Upper lobe of right lung (tissue), 1 donor: ENCODE measurements around the gene BPTF. TPM values are rescaled to one million over a fixed set of nuclear protein-coding genes. Genes with fewer than 3 reads are reported as not detected.
"Not testable (repeated sequence)": the region's sequence is repeated elsewhere in the genome, so short reads cannot be mapped to it uniquely, and the experiment has no call there.

Source experiments
- ATAC-seq: fragments of 200-7000 bp; cut with Tn5 transposase; one replicate; pipeline ENCODE4 v1.9.1; 2020; ENCODE audit warnings: mild to moderate bottlenecking, moderate library complexity
- DNase-seq: peaks from one replicate; pipeline ENCODE4 v3.0.0-alpha.2; 2020
- H3K27ac ChIP-seq: fragments of 200-600 bp; one replicate; pipeline ENCODE4 v1.8.0; 2022
- H3K27me3 ChIP-seq: fragments of 200-600 bp; one replicate; pipeline ENCODE4 v1.8.0; 2022; ENCODE audit warnings: mild to moderate bottlenecking
- H3K36me3 ChIP-seq: fragments of 200-600 bp; one replicate; pipeline ENCODE4 v1.8.0; 2022
- H3K4me1 ChIP-seq: fragments of 200-600 bp; one replicate; pipeline ENCODE4 v1.8.0; 2022
- H3K4me3 ChIP-seq: fragments of 200-600 bp; one replicate; pipeline ENCODE4 v1.8.0; 2022; ENCODE audit warnings: mild to moderate bottlenecking
- H3K9me3 ChIP-seq: fragments of 200-600 bp; one replicate; pipeline ENCODE4 v1.8.0; 2022
- intact Hi-C: fragments of 100-400 bp; cut with DNase I; formaldehyde crosslinking; loops from one replicate; pipeline ENCODE4 v1.11.0; 2022
- total RNA-seq: library from RNA; stranded (reverse); fragmentation: NEBNext Ultra II Directional; extraction: Animal tissue kit (Norgen Biotek cat#: 25700); gene quantifications from one replicate; pipeline ENCODE4 v1.2.1, GENCODE V29; 2021
- TF ChIP-seq, protein P1 (sequence below): fragments of 200-600 bp; IDR thresholded peaks from one replicate; pipeline ENCODE4 v1.8.0; 2022; ENCODE audit warnings: antibody characterized with exemption
- donor health status: DM: no; HTN: yes; CAD: no; lungs with severe emphysema.

BPTF gene
- total RNA-seq, 1 donor from 2014 or later: 91.8 TPM

DNA sequence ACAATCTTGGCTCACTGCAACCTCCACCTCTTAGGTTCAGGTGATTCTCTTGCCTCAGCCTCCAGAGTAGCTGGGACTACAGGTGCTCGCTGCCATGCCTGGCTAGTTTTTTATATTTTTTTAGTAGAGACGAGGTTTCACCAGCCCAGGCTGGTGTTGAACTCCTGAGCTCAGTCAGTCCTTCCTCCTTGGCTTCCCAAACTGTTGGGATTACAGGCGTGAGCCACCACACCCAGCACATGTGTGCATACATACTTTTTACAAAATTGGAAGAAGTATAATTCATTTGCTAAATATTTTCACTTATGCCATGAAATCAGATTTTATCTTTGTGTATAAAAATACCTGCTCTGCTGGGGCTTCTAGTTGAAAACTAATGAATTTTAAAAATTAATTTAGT lies 13.2 kb downstream of the BPTF start:
- no peaks in the 10 kb centered on the region for H3K27me3 ChIP-seq
- no peak overlapping the region for H3K4me3 ChIP-seq
- ATAC-seq: no peak
- no peaks in the 10 kb centered on the region for H3K36me3 ChIP-seq
- no peak overlapping the region for H3K27ac ChIP-seq
- TF ChIP-seq, protein P1, sequence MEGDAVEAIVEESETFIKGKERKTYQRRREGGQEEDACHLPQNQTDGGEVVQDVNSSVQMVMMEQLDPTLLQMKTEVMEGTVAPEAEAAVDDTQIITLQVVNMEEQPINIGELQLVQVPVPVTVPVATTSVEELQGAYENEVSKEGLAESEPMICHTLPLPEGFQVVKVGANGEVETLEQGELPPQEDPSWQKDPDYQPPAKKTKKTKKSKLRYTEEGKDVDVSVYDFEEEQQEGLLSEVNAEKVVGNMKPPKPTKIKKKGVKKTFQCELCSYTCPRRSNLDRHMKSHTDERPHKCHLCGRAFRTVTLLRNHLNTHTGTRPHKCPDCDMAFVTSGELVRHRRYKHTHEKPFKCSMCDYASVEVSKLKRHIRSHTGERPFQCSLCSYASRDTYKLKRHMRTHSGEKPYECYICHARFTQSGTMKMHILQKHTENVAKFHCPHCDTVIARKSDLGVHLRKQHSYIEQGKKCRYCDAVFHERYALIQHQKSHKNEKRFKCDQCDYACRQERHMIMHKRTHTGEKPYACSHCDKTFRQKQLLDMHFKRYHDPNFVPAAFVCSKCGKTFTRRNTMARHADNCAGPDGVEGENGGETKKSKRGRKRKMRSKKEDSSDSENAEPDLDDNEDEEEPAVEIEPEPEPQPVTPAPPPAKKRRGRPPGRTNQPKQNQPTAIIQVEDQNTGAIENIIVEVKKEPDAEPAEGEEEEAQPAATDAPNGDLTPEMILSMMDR: no peak
- peaks cover 51% of the 10 kb centered on the region for H3K4me1 ChIP-seq
- intact Hi-C loops: no loop called here
- no peak for DNase-seq
- no peaks in the 10 kb centered on the region for H3K9me3 ChIP-seq

GRCh38 chr17:67841992-67842391 lies 16.7 kb downstream of the BPTF start:
- intact Hi-C loops: no loop called here
- H3K9me3 ChIP-seq: no peaks in the 10 kb centered on the region
- H3K36me3 ChIP-seq: no peaks in the 10 kb centered on the region
- peaks cover 21% of the 10 kb centered on the region for H3K4me1 ChIP-seq
- DNase-seq (no peak), ATAC-seq (no peak)
- TF ChIP-seq, protein P1: no peak
- H3K27me3 ChIP-seq: no peaks in the 10 kb centered on the region
- no peak overlapping the region for H3K27ac ChIP-seq
- H3K4me3 ChIP-seq: no peak overlapping the region

DNA sequence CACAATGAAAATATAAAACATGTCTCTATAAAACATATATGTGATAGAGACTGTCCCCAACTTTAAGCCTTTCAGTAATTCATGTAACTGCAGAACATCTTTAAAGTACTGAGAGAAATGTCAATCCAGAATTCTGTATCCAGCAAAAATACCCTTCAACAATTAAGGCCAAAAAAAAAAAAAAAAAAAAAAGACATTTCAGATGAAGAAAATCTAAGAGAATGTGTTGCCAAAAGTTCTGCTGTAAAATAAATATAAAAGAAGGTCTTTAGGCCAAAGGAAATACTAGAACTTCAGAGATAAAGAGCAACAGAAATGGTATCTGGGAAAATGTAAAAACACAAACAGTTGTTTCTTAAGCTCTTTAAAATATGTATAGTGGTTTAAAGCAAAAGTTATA lies 17.3 kb downstream of the BPTF start:
- TF ChIP-seq, protein P1: no peak
- intact Hi-C loops: no loop called here
- Histone ChIP-seq H3K27ac (no peak overlapping the region), H3K36me3 (no peaks in the 10 kb centered on the region), H3K4me3 (no peak overlapping the region), H3K27me3 (no peaks in the 10 kb centered on the region), H3K9me3 (no peaks in the 10 kb centered on the region), H3K4me1 (peaks cover 21% of the 10 kb centered on the region)
- no peak for ATAC-seq
- no peak for DNase-seq

DNA sequence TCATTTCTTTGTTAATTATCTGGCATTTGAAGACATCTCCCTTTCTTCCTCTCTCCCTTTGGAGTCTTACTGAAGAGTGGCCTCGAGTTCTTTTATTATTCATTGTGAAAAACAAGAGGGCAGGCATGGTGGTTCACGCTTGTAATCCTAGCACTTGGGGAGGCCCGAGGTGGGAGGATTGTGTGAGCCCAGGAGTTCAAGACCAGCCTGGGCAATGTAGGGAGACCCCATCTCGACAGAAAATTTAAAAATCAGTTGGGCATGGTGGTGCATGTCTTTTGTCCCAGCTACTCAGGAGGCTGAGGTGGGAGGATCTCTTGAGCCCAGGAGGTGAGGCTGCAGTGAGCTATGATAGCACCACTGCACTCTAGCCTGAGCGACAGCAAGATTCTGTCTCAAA lies 20.1 kb downstream of the BPTF start:
- no peak for DNase-seq
- no peak overlapping the region for H3K27ac ChIP-seq
- peaks cover 11% of the 10 kb centered on the region for H3K4me1 ChIP-seq
- peaks cover 3% of the 10 kb centered on the region for H3K36me3 ChIP-seq
- intact Hi-C loops: no loop called here
- no peak overlapping the region for H3K4me3 ChIP-seq
- no peaks in the 10 kb centered on the region for H3K27me3 ChIP-seq
- no peak for ATAC-seq
- TF ChIP-seq, protein P1: no peak
- no peaks in the 10 kb centered on the region for H3K9me3 ChIP-seq

GRCh38 chr17:67848189-67848588 lies 22.9 kb downstream of the BPTF start:
- intact Hi-C loops: not testable (repeated sequence)

DNA sequence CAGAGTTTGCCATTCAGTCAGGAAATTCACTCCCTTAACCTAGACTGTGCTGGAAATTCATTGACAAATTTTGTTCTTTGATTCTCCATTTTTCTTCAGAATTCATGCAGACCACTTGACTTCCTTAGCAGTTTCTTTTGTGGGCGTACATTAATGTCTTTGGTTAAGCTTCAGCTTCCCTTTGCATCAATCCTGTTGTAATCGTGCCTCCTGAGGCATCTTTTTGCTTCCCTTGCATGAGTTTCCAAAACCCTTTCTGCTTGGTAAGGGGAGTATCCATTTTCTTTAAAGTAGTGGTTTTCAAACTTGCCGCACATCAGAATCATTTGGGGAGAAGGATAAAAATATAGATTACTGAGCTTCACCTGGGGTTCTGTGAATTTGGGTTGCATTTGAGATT lies 23.5 kb downstream of the BPTF start:
- H3K27ac ChIP-seq, H3K4me3 ChIP-seq, intact Hi-C loops, DNase-seq, H3K9me3 ChIP-seq, ATAC-seq, H3K27me3 ChIP-seq, H3K36me3 ChIP-seq, H3K4me1 ChIP-seq: not testable (repeated sequence)

More at GRCh38 chr17:67848189-67848588, 22.9 kb downstream of the BPTF start:
- H3K36me3 ChIP-seq, DNase-seq, H3K9me3 ChIP-seq, H3K27me3 ChIP-seq, H3K4me3 ChIP-seq, H3K4me1 ChIP-seq, H3K27ac ChIP-seq, ATAC-seq: not testable (repeated sequence)

DNA sequence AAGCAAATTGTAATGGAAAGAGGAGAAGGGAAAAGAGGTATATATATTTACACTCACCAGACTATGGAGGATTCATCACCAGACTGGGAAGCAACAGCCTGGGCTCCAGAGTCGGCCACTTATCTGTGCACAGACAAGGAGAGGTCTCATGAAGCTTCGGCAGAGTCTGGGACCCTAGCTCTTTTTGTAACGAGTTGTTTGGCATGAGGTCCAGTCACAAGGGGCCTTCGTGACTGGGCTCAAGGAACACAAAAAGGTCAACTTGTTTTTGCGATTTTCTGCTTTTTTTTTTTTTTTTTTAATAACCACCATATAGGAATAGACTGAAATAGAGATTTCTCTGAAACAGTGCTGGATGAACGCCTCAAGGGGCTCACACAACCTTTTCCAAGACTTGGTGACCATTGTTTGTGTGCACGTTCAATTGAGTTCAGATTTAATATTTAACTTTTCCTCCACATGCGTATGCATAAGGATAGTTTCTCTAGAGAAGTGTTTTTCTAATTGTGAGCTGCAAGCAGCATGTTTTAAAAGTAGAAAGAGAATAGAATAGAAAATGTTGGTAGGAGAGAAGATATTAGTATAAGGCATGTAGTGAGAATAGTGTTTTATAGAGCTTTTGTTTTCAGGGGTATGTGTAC lies 25.8 kb downstream of the BPTF start:
- Histone ChIP-seq H3K4me3 (no peak overlapping the region), H3K27me3 (no peaks in the 10 kb centered on the region), H3K27ac (no peak overlapping the region), H3K36me3 (peaks cover 16% of the 10 kb centered on the region), H3K9me3 (no peaks in the 10 kb centered on the region), H3K4me1 (peaks cover 14% of the 10 kb centered on the region)
- intact Hi-C loops: no loop called here
- no peak for ATAC-seq
- TF ChIP-seq, protein P1: no peak
- DNase-seq: no peak
